H1 (cell line): ENCODE measurements around the gene GALK1. TPM values are rescaled to one million over a fixed set of nuclear protein-coding genes. Genes with fewer than 3 reads are reported as not detected.
A peak's percentile ranks its signal among the peaks of the same experiment; 100 is the strongest.

Experiments used
- HDAC2 ChIP-seq, 2 experiments: fragments of 300-600 bp in 1 of 2; sonication (generic) in 1 of 2; IDR thresholded peaks; 2 replicates each; pipeline ENCODE4 v1.6.1; 2011 to 2012; ENCODE audit warnings: low read depth in 2 of 2, low read length in 2 of 2, mild to moderate bottlenecking in 2 of 2, moderate library complexity in 2 of 2, borderline replicate concordance in 1 of 2, inconsistent platforms in 1 of 2
- polyA plus RNA-seq, 7 experiments: library from polyadenylated mRNA; depleted of rRNA in 3 of 7; stranded (reverse) in 5 of 7; unstranded in 2 of 7; fragments of >200 nt in 5 of 7; fragments of 200-250 nt in 2 of 7; gene quantifications; 1 replicate in 5 of 7; 2 replicates in 1 of 7; 4 replicates in 1 of 7; pipeline versions ENCODE4 v1.2.1 to v1.2.3, GENCODE V29; 2011 to 2013; ENCODE audit warnings: missing spikeins in 2 of 7, mixed read lengths in 2 of 7
- total RNA-seq: library from RNA; stranded (reverse); fragmentation: NEBNext Ultra II Directional; extraction: Animal tissue kit (Norgen Biotek cat#: 25700); gene quantifications from 2 replicates; pipeline ENCODE4 v1.2.1, GENCODE V29; 2021

Gene GALK1
- total and polyA plus RNA-seq, 2 of the 8 experiments (the other 6 are each of a cell fraction or from before 2014, with no cell fraction given) = 34.1 to 47.9 TPM

GRCh38 chr17:75778861-75779249 lies 13.9 kb upstream of the GALK1 start (continued):
- 0 out of 4 replicates have a peak, but pooled peaks have one; percentile 49 to 86 for TF ChIP-seq HDAC2 (IDR thresholded peaks at IDR 0.05; ENCODE audit: borderline replicate concordance in 1 of 2, low read depth in 2 of 2, low read length in 2 of 2)
- TF ChIP-seq, all 59 proteins: peak for 8
